Measurements from ENCODE around the gene MPPED2.

Gene MPPED2

DNA sequence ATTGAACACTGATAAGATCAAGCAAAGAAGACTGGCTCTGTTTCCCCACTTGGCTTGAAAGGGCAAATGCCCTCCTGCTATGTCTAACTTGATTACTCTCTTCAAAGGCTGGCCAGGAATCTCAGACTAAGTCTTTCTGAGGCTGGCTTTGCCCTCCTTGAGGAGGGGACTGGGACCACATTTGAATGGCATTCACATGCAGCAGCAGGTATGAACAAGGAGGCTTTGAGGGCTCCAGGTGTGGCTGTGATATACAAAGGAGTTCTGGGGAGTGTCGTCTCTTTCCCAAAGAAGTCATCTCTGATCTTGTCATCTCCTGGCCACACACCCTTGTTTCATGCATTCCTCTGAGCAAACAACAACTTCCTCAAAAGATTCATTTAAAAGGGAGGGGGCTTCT, 132.4 kb downstream of the MPPED2 start:
- DNase-seq (ENCODE audit: low spot score), result no peak

DNA sequence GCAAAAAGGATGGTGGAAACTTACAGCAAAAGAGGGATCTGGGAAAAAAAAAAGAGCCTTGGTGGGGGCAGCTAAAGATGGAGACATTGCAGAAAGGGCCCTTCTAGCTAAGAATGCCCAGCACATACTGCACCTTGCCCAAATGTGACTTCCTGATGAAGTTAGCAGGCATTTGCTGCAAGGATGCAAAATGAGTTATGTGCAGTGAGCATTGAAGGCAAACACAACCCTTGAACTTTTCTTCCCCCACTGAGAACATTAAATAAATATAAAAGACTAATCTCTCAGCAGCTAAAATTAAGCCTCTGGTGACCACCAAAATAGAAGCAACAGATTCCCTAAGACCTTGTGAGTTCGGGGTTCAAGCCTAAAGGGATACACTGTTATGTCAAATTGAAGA, 133.3 kb downstream of the MPPED2 start:
- no peak for DNase-seq (ENCODE audit: low spot score)

DNA sequence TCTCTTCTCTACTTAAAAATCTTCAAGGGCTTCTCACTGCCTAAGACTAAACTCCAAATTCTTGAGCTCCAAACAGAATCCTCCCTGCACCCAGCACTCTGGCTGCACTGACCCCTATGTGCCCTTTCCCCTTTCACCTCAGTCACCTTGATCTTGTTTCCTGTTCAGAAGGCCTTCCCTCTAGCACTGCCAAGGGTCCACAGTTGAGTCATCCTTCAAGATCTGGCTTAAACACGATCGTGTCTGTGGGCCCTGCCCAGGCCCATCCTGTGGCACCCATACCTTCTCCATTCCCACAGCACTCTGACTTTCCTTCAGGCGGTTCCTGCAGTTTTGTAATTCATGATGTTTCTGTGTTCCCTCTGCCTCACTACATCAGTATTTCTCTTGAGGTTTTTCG, 134.0 kb downstream of the MPPED2 start:
- no peak for DNase-seq (ENCODE audit: low spot score)

DNA sequence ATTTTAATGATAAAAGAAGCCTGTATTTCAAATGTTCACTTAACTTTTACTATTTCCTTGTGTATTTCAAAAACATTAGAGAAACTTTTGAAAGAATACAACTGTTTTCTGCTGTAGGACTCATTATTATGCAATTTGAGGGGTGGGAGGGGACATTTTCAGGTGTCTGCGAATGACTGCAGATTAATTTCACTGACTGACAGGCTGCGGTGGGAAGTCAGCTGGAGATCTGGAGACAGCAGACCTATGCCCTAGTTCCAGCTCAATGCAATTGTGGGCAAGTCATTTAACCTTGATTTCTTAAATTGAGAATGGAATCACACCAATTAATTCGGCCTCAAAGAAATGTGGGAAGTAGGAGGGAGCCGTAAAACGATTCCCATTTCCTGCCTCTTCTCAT, 134.5 kb downstream of the MPPED2 start:
- no peak for DNase-seq (ENCODE audit: low spot score)

- no peak for DNase-seq (ENCODE audit: low spot score)
Observed at GRCh38 chr11:30451167-30451566, 135.0 kb downstream of the MPPED2 start.

- DNase-seq (ENCODE audit: low spot score), result no peak
Observed at GRCh38 chr11:30447058-30447640, 139.0 kb downstream of the MPPED2 start.

- no peak for DNase-seq (ENCODE audit: low spot score)
Observed at GRCh38 chr11:30446520-30446919, 139.6 kb downstream of the MPPED2 start.

DNA sequence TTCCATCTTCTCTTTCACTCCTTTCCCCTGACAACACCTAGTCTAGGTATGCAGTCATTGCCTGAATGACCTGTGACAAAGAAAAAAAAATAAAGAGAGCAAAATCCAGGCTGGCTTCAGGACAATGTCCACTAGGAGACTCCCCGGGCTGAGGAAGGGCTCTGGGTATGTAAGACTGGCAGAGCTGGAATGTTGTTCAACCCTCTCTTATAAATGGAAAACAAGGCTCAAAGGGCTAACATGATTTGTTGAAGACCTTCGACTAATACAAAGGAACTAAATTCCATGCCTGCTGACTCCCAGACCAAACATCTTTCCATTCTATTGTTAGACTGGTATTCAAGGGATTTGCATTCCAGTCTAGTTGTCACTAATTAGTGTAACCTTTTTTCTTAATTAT, 141.1 kb downstream of the MPPED2 start:
- DNase-seq (ENCODE audit: low spot score), result no peak

DNA sequence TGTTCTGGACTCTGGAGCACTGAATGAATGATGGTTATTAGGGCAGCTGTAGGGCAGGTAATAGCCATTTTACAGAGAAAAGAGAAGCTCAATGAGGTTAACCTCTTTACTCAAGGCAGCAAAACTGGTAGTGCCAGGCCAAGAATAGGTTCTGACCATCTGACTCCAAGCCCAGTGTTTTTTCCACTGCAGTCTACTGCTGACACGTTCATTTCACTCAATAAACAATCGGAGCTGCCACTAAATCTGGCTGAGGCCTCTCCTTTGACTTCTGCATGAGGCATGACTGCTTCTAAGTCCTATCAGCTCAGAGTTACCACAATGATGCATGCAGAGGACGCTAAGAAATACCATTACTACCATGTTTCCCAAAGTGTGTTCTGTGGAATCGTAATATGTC, 145.6 kb downstream of the MPPED2 start:
- DNase-seq (ENCODE audit: low spot score), result no peak

DNA sequence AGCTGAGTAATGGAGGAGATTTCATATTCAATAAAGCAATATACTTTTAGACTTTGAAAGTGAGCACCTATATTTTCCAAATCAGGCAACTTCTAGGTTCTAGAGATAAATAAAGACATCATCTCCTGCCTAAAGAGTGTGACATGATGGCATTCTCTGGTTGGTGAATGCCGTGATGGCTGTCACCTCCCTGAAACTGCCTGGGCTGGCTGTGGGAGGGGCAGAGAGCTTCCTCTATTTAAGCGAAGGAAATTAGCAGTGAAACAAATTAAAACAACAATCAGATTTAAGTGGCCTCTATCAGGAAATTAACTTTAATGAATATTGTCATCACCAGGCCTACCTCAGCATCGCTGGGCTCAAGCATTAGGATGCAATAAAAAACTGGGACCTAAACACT, 149.4 kb downstream of the MPPED2 start:
- DNase-seq (ENCODE audit: low spot score), result no peak

- DNase-seq (ENCODE audit: low spot score), result no peak
Observed at GRCh38 chr11:30435488-30435887, 150.7 kb downstream of the MPPED2 start.

DNA sequence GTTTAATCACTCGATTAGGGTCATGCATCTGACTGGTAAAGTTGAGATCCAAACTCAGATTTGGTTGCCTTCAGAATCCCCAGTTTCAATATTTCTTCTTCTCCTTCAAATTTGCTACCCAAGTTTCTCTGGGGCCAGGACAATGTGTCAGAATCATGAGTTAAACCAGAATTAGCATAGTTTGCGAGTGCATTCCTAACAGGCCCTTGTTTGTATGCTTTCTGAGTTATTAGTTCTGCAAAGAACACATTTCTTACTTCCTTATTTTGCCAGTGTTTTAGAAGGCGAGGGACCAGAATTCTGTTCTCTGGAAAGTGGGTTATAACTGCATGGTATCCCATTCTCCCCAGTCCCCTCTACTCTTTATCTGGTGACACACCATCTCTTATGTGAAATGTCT, 151.3 kb downstream of the MPPED2 start:
- no peak for DNase-seq (ENCODE audit: low spot score)

DNA sequence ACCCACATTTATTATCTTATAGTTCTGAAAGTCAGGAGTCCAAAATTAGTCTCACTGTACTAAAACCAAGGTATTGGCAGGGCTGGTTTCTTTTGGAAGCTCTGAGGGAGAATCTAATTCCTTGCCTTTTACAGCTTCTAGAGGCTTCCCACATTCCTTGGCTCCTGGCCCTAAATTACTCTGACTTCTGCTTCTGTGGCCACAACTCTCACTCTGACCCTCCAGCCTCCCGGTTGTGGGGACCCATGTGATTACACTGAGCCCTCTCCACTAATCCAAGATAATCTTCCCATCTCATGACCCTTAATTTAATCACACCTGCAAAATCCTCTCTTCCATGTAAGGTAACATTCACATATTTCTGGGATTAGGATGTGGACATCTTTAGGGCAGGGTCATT, 152.3 kb downstream of the MPPED2 start:
- no peak for DNase-seq (ENCODE audit: low spot score)

DNA sequence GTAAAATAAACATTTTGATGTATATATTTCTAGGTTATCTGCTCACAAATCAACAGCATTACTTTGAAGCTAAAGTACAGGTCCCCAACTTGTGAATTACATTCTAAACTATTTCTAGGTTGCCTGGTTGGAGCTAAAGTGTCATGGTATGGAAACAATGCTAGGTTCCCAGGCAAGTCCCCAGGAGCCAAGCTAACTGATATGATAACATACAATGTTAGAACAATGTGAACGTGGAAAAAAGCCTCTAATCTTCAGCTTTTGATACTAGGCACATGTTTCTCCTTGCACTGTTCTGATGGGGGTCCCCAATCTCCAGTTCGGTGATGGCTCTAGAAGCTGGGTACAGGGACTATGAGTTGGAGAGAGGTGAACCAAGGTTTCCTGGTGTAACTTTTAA, 153.4 kb downstream of the MPPED2 start:
- DNase-seq (ENCODE audit: low spot score), result no peak

GRCh38 chr11:30432178-30432577, 154.0 kb downstream of the MPPED2 start:
- no peak for DNase-seq (ENCODE audit: low spot score)

- DNase-seq (ENCODE audit: low spot score), result no peak
Observed at GRCh38 chr11:30431127-30431814, 154.9 kb downstream of the MPPED2 start.

- DNase-seq (ENCODE audit: low spot score), result no peak
Observed at GRCh38 chr11:30429550-30429949, 156.6 kb downstream of the MPPED2 start.

DNA sequence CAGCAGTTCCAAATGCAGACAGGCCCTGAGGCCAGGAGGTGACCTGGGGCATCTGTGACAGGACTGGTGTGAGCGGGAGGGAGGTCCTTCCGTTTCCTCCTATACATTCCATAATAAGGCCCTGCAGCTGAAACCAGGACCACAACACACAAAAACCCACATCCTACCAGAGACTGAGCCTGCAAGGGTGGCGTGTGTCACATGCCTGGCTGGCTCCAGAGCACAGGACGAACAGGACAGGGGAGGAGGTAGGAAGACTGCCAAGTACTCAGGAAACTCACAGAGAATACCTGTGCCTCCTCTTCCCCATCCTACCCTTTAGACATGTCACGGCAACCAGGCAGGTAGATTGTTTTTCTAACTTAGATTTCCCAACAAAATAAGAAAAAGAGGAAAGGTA, 159.4 kb downstream of the MPPED2 start:
- no peak for DNase-seq (ENCODE audit: low spot score)

DNA sequence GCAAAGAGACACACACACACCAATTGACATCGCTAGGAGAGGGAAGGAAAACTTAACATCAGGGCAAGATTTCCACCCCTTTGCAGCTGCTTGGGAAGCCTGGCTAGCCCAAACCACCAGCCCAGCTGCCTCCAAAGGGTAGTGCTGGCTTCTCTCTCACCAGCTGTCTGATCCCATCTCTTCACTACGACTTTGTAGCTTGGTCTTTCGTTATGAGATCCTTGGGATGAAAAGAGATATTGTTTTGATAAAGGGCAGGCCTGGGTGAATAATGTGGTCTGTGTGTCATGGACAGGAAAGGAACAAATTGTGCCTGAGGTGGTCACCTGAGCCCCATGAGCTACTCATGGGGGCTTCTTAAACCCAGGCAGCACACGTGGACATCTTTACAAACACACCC, 161.3 kb downstream of the MPPED2 start:
- DNase-seq (ENCODE audit: low spot score), result no peak

DNA sequence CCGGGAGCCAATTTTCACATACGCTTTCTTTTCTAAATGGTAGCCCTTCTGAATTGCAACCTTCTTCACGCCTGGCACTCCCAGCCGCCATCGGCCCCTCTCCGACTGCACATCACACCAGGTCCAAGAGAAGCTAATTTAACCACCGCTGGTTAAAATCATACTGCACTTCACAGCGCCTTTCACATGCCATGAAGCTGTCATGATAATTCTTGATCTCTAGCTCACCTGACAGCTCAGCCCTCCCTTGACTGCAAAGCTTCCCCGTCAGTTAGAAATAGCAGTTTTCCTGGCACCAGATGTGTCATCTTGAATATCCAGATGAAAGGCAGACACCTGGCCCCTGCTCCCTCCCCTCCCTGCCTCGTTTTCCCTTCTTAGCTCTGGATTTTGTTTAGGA, 161.8 kb downstream of the MPPED2 start:
- DNase-seq (ENCODE audit: low spot score), result no peak

DNA sequence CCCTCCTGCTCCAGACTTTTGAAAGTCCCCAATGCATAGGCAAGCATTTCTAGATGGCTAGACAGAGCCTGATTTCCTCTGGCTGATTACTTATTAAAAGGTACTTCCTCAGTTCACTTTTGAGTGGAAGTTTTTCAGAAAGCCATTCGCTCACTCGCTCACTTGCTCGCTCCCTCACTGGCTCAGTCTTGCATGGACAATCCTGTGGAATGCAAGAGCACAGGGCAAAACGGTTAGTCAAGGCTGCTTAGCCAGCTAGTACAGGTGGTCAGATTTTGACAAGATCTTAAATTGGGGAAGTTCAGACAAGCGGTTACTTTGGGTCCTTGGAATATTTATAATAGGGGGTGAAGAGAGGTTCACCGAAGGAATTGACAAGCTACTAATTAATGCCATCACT, 162.3 kb downstream of the MPPED2 start:
- no peak for DNase-seq (ENCODE audit: low spot score)

- no peak for DNase-seq (ENCODE audit: low spot score)
Observed at GRCh38 chr11:30423279-30423648, 162.9 kb downstream of the MPPED2 start.

GRCh38 chr11:30422447-30423278, 163.5 kb downstream of the MPPED2 start:
- DNase-seq (ENCODE audit: low spot score), result no peak

Measured in cerebellar cortex (tissue), 1 donor.